Caco-2 (cell line): ENCODE results near the gene TGFB3. TPM values are rescaled to one million over a fixed set of nuclear protein-coding genes. Genes with fewer than 3 reads are reported as not detected.

Experiments
- BruUV-seq: library from RNA; stranded (reverse); fragments of 400-500 nt; replicated peaks from 2 replicates; lab custom pipeline; 2021; lab: Mats Ljungman, UMichigan
- CTCF ChIA-PET: fragments of 300-600 bp; sonication (Branson Sonifier 250); formaldehyde crosslinking; loops from one replicate; lab custom pipeline; 2022; ENCODE audit warnings: antibody characterized with exemption; lab: Charles Lee
- POLR2A ChIA-PET: fragments of 300-600 bp; sonication (Branson Sonifier 250); formaldehyde crosslinking; loops from one replicate; lab custom pipeline; 2022; ENCODE audit warnings: antibody characterized with exemption; lab: Charles Lee
- DNase-seq, 2 experiments: peaks; one replicate each; pipeline versions ENCODE4 v3.0.0 to v3.0.0-alpha.2; 2020 to 2022
- H3K27me3 ChIP-seq: replicated peaks from 2 replicates; pipeline ENCODE4 v1.6.0; 2011; ENCODE audit warnings: low read length; ENCODE audit not compliant: control insufficient read depth, insufficient read depth
- H3K36me3 ChIP-seq: 2 replicates; pipeline ENCODE4 v1.5.1; 2011; ENCODE audit warnings: low read length; ENCODE audit not compliant: control insufficient read depth, insufficient read depth
- H3K4me1 ChIP-seq: fragments of 250-450 bp; sonication (Bioruptor Pico); 2 replicates; pipeline ENCODE4 v1.5.1; 2020; ENCODE audit warnings: mild to moderate bottlenecking
- H3K4me3 ChIP-seq: 2 replicates; pipeline ENCODE4 v1.5.1; 2011; ENCODE audit warnings: low read depth, mild to moderate bottlenecking, control low read depth, low read length
- H3K9me3 ChIP-seq: fragments of 250-450 bp; sonication (Bioruptor Pico); 2 replicates; pipeline ENCODE4 v1.5.1; 2020; ENCODE audit warnings: mild to moderate bottlenecking, moderate library complexity
- H3K27ac Mint-ChIP-seq: one replicate; pipeline ENCODE4 v1.8.0; 2022; ENCODE audit warnings: mixed read lengths; ENCODE audit not compliant: unreplicated experiment
- H3K27me3 Mint-ChIP-seq: one replicate; pipeline ENCODE4 v1.8.0; 2022; ENCODE audit warnings: mixed read lengths; ENCODE audit not compliant: insufficient read depth, unreplicated experiment
- H3K36me3 Mint-ChIP-seq: one replicate; pipeline ENCODE4 v1.8.0; 2022; ENCODE audit warnings: mild to moderate bottlenecking, mixed read lengths; ENCODE audit not compliant: insufficient read depth, unreplicated experiment
- H3K4me1 Mint-ChIP-seq: one replicate; pipeline ENCODE4 v1.8.0; 2022; ENCODE audit warnings: low read depth, mixed read lengths; ENCODE audit not compliant: unreplicated experiment
- H3K4me3 Mint-ChIP-seq: one replicate; pipeline ENCODE4 v1.8.0; 2022; ENCODE audit warnings: mild to moderate bottlenecking, moderate library complexity, mixed read lengths; ENCODE audit not compliant: unreplicated experiment
- H3K9me3 Mint-ChIP-seq: one replicate; pipeline ENCODE4 v1.8.0; 2022; ENCODE audit warnings: mixed read lengths; ENCODE audit not compliant: unreplicated experiment
- CTCF ChIP-seq, 2 experiments: fragments of 200-600 bp in 1 of 2; IDR thresholded peaks; 1 replicate in 1 of 2; 2 replicates in 1 of 2; pipeline versions ENCODE4 v1.5.1 to v1.8.0; 2011 to 2022; ENCODE audit warnings: antibody characterized with exemption in 1 of 2, control low read depth in 1 of 2, inconsistent platforms in 1 of 2, low read depth in 1 of 2, low read length in 1 of 2, mild to moderate bottlenecking in 1 of 2, moderate library complexity in 1 of 2; ENCODE audit not compliant: insufficient read depth in 1 of 2, severe bottlenecking in 1 of 2, unreplicated experiment in 1 of 2
- intact Hi-C: fragments of 100-400 bp; cut with micrococcal nuclease; formaldehyde crosslinking; loops from one replicate; pipeline ENCODE4 v1.10.0; 2022; ENCODE audit not compliant: unreplicated experiment
- total RNA-seq: library from RNA; stranded (reverse); gene quantifications from 2 replicates; pipeline ENCODE4 v1.2.3, GENCODE V29; 2022

The TGFB3 gene
- total RNA-seq, 1 experiment from 2014 or later, result 10.2 TPM

- no peaks in the 10 kb centered on the region for H3K4me1 Mint-ChIP-seq
- intact Hi-C loops, result no loop called here
- POLR2A ChIA-PET, result no interaction called here
- no peak overlapping the region for H3K27ac Mint-ChIP-seq
- no peak overlapping the region for H3K4me3 Mint-ChIP-seq
- H3K27me3 Mint-ChIP-seq, result no peaks in the 10 kb centered on the region
- H3K9me3 Mint-ChIP-seq, result no peaks in the 10 kb centered on the region
- Histone ChIP-seq H3K9me3 (peaks cover 8% of the 10 kb centered on the region), H3K36me3 (no peaks in the 10 kb centered on the region), H3K4me3 (no peak overlapping the region), H3K27me3 (no peaks in the 10 kb centered on the region), H3K4me1 (no peaks in the 10 kb centered on the region)
- no peak for TF ChIP-seq CTCF (IDR thresholded peaks at IDR 0.05; ENCODE audit: insufficient read depth in 1 of 2, low read depth in 1 of 2, low read length in 1 of 2, severe bottlenecking in 1 of 2, unreplicated experiment in 1 of 2)
- BruUV-seq, result no TSS peak
- CTCF ChIA-PET, result no interaction called here
- no peak for DNase-seq
- no peaks in the 10 kb centered on the region for H3K36me3 Mint-ChIP-seq
These were observed 41.2 kb upstream of the TGFB3 start for GRCh38 chr14:76022991-76023390.

GRCh38 chr14:76019676-76020075 is 37.9 kb upstream of the TGFB3 start:
- Mint-ChIP-seq H3K4me3 (no peak overlapping the region), H3K36me3 (no peaks in the 10 kb centered on the region), H3K4me1 (no peaks in the 10 kb centered on the region), H3K27ac (no peak overlapping the region), H3K9me3 (no peaks in the 10 kb centered on the region), H3K27me3 (no peaks in the 10 kb centered on the region)
- H3K9me3 ChIP-seq, result peaks cover 8% of the 10 kb centered on the region
- POLR2A ChIA-PET, result no interaction called here
- intact Hi-C loops, result no loop called here
- no peak for DNase-seq
- H3K4me1 ChIP-seq, result no peaks in the 10 kb centered on the region
- CTCF ChIA-PET, result interaction anchor here (0.7 kb wide), 1 partner anchor 311 kb away, joined by 3 read pairs; no protein-coding TSS in a partner anchor
- BruUV-seq, result no TSS peak
- H3K27me3 ChIP-seq, result no peaks in the 10 kb centered on the region
- H3K36me3 ChIP-seq, result no peaks in the 10 kb centered on the region
- no peak for TF ChIP-seq CTCF (IDR thresholded peaks at IDR 0.05; ENCODE audit: insufficient read depth in 1 of 2, low read depth in 1 of 2, low read length in 1 of 2, severe bottlenecking in 1 of 2, unreplicated experiment in 1 of 2)
- H3K4me3 ChIP-seq, result no peak overlapping the region

- no TSS peak for BruUV-seq
- no peak overlapping the region for H3K4me3 ChIP-seq
- Mint-ChIP-seq H3K4me1 (no peaks in the 10 kb centered on the region), H3K9me3 (no peaks in the 10 kb centered on the region), H3K27ac (no peak overlapping the region), H3K27me3 (no peaks in the 10 kb centered on the region), H3K4me3 (no peak overlapping the region), H3K36me3 (peaks cover 4% of the 10 kb centered on the region)
- ChIA-PET POLR2A (no interaction called here), CTCF (no interaction called here)
- DNase-seq, result no peak
- H3K27me3 ChIP-seq, result no peaks in the 10 kb centered on the region
- intact Hi-C loops, result no loop called here
- H3K4me1 ChIP-seq, result no peaks in the 10 kb centered on the region
- H3K9me3 ChIP-seq, result peaks cover 8% of the 10 kb centered on the region
- no peaks in the 10 kb centered on the region for H3K36me3 ChIP-seq
- TF ChIP-seq CTCF (IDR thresholded peaks at IDR 0.05; ENCODE audit: insufficient read depth in 1 of 2, low read depth in 1 of 2, low read length in 1 of 2, severe bottlenecking in 1 of 2, unreplicated experiment in 1 of 2), result no peak
These were observed 33.9 kb upstream of the TGFB3 start for GRCh38 chr14:76015668-76016067.
